GM23338 (cell line): Measurements from ENCODE around the gene DEFB123. TPM values are rescaled to one million over a fixed set of nuclear protein-coding genes. Genes with fewer than 3 reads are reported as not detected.
A peak's percentile ranks its signal among the peaks of the same experiment; 100 is the strongest.

Source experiments
- ATAC-seq: fragments of 200-7000 bp; cut with Tn5 transposase; 3 replicates; pipeline ENCODE4 v1.9.1; 2020
- DNase-seq: peaks from one replicate; pipeline ENCODE4 v3.0.0-alpha.2; 2015; ENCODE audit warnings: low spot score
- H2AFZ ChIP-seq: fragments of 200-600 bp; sonication (generic); 2 replicates; pipeline ENCODE4 v1.8.0; 2016; ENCODE audit warnings: antibody characterized with exemption, mild to moderate bottlenecking, moderate library complexity
- H3F3A ChIP-seq: fragments of 200-600 bp; sonication (generic); replicated peaks from 2 replicates; pipeline ENCODE4 v1.8.0; 2017; ENCODE audit warnings: antibody characterized with exemption, mixed run types, low read depth
- H3K27ac ChIP-seq: fragments of 200-600 bp; sonication (generic); 2 replicates; pipeline ENCODE4 v1.6.1; 2016; ENCODE audit warnings: low read depth
- H3K27me3 ChIP-seq: fragments of 200-600 bp; sonication (generic); 2 replicates; pipeline ENCODE4 v1.8.0; 2016; ENCODE audit warnings: mild to moderate bottlenecking, mixed run types, moderate library complexity; ENCODE audit not compliant: insufficient read depth
- H3K36me3 ChIP-seq: fragments of 200-600 bp; sonication (generic); 2 replicates; pipeline ENCODE4 v1.8.0; 2016; ENCODE audit warnings: mild to moderate bottlenecking; ENCODE audit not compliant: insufficient read depth
- H3K4me1 ChIP-seq: fragments of 200-600 bp; sonication (generic); 2 replicates; pipeline ENCODE4 v1.8.0; 2016; ENCODE audit warnings: mild to moderate bottlenecking, moderate library complexity; ENCODE audit not compliant: insufficient read depth
- H3K4me2 ChIP-seq: fragments of 200-600 bp; sonication (generic); 2 replicates; pipeline ENCODE4 v1.7.1; 2017; ENCODE audit warnings: mixed run types
- H3K4me3 ChIP-seq: fragments of 200-600 bp; sonication (generic); 2 replicates; pipeline ENCODE4 v1.6.1; 2016; ENCODE audit warnings: mixed run types
- H3K79me2 ChIP-seq: fragments of 200-600 bp; sonication (generic); replicated peaks from 2 replicates; pipeline ENCODE4 v1.8.0; 2017; ENCODE audit warnings: mild to moderate bottlenecking; ENCODE audit not compliant: insufficient read depth
- H3K9me2 ChIP-seq: fragments of 200-600 bp; sonication (generic); 2 replicates; pipeline ENCODE4 v1.8.0; 2017; ENCODE audit not compliant: insufficient read depth
- H4K20me1 ChIP-seq: fragments of 200-600 bp; sonication (generic); replicated peaks from 2 replicates; pipeline ENCODE4 v1.8.0; 2017; ENCODE audit warnings: mild to moderate bottlenecking; ENCODE audit not compliant: insufficient read depth
- H3K27ac Mint-ChIP-seq: 2 replicates; pipeline ENCODE4 v1.8.0; 2020; ENCODE audit warnings: inconsistent platforms, mild to moderate bottlenecking, moderate library complexity, mixed read lengths
- H3K27me3 Mint-ChIP-seq: 3 replicates; pipeline ENCODE4 v1.8.0; 2022; ENCODE audit warnings: low read depth, mild to moderate bottlenecking, moderate library complexity, mixed read lengths, inconsistent platforms; ENCODE audit not compliant: insufficient read depth, poor library complexity
- H3K36me3 Mint-ChIP-seq: 3 replicates; pipeline ENCODE4 v1.8.0; 2021; ENCODE audit warnings: low read depth, mild to moderate bottlenecking, inconsistent platforms, moderate library complexity, mixed read lengths
- H3K4me1 Mint-ChIP-seq: 3 replicates; pipeline ENCODE4 v1.8.0; 2020; ENCODE audit warnings: mild to moderate bottlenecking, inconsistent platforms, mixed read lengths
- H3K4me3 Mint-ChIP-seq: 3 replicates; pipeline ENCODE4 v1.8.0; 2021; ENCODE audit warnings: moderate library complexity, mild to moderate bottlenecking, inconsistent platforms, mixed read lengths
- H3K9me3 Mint-ChIP-seq: 3 replicates; pipeline ENCODE4 v1.8.0; 2020; ENCODE audit warnings: moderate library complexity, mild to moderate bottlenecking, inconsistent platforms, mixed read lengths
- CREB1 ChIP-seq: fragments of 250-450 bp; sonication (Bioruptor Pico); IDR thresholded peaks from 2 replicates; pipeline ENCODE4 v1.5.0; 2020; ENCODE audit warnings: low read depth, mild to moderate bottlenecking, moderate library complexity
- CTCF ChIP-seq, 2 experiments: fragments of 200-600 bp in 1 of 2; sonication (generic) in 1 of 2; conservative IDR thresholded peaks; 2 replicates each; pipeline versions ENCODE4 v1.5.1 to v1.6.1; 2016 to 2017; ENCODE audit warnings: antibody characterized with exemption in 2 of 2, low read depth in 2 of 2, mild to moderate bottlenecking in 2 of 2, moderate library complexity in 1 of 2
- ETS1 ChIP-seq: IDR thresholded peaks from 2 replicates; pipeline ENCODE4 v1.6.1; 2016; ENCODE audit warnings: antibody characterized with exemption
- NANOG ChIP-seq: IDR thresholded peaks from 2 replicates; pipeline ENCODE4 v1.6.1; 2016; ENCODE audit warnings: antibody characterized with exemption, borderline replicate concordance
- POLR2AphosphoS5 ChIP-seq: IDR thresholded peaks from 2 replicates; pipeline ENCODE4 v1.6.1; 2016; ENCODE audit warnings: antibody characterized with exemption, low read depth
- STAT1 ChIP-seq: IDR thresholded peaks from one replicate; pipeline ENCODE4 v1.6.1; 2016; ENCODE audit warnings: antibody characterized with exemption; ENCODE audit not compliant: unreplicated experiment
- ZNF114 ChIP-seq: fragments of 250-450 bp; sonication (Bioruptor Pico); IDR thresholded peaks from 2 replicates; pipeline ENCODE4 v1.5.0; 2020; ENCODE audit warnings: mild to moderate bottlenecking, moderate library complexity
- ZNF331 ChIP-seq: fragments of 250-450 bp; sonication (Bioruptor Pico); IDR thresholded peaks from 2 replicates; pipeline ENCODE4 v1.5.0; 2020; ENCODE audit warnings: low read depth, mild to moderate bottlenecking, moderate library complexity
- polyA plus RNA-seq: library from polyadenylated mRNA; unstranded; fragments of >200 nt; fragmentation: Nextera tagmentation; extraction: Ambion mirVana; gene quantifications from 2 replicates; pipeline ENCODE4 v1.2.1, GENCODE V29; 2016
- total RNA-seq: library from RNA; depleted of rRNA; stranded (reverse); fragments of >200 nt; shearing (Covaris generic); gene quantifications from 2 replicates; pipeline ENCODE4 v1.2.3, GENCODE V29; 2014
- TF ChIP-seq, protein P1 (sequence below): fragments of 250-450 bp; sonication (Bioruptor Pico); IDR thresholded peaks from 2 replicates; pipeline ENCODE4 v1.5.0; 2020; ENCODE audit warnings: mild to moderate bottlenecking, moderate library complexity

DEFB123 gene
- total and polyA plus RNA-seq, 2 experiments from 2014 or later: not detected

DNA sequence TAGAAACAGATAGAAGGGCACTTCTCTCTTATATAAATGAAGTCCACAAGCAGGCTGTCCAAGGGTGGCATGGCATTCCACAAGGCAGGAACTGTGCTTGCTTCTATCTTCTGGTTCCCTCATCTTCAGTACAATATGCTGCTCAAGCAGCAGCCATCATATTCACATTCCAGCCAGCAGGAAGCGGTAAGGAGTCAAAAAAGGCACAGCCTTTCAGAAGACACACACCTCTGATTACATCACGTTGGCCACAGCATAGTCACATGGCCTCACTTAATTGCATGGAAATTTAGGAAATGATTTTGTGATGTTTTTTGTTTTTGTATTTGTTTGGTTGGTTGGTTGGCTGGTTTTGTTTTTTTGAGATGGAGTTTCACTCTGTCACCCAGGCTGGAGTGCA, 53.7 kb downstream of the DEFB123 start:
- TF ChIP-seq ZNF114 (CRISPR knock-in tag) (no peak), CTCF (conservative IDR thresholded peaks at IDR 0.05; ENCODE audit: low read depth in 2 of 2) (peak; percentile 89 to 98), CREB1 (CRISPR knock-in tag) (peak; percentile 44; the same call in 1 of the 2 replicates)
- Histone ChIP-seq H2AFZ (no peak overlapping the region), H3K9me2 (no peaks in the 10 kb centered on the region), H3K4me2 (no peak overlapping the region), H3K27me3 (no peaks in the 10 kb centered on the region), H3K79me2 (no peaks in the 10 kb centered on the region), H3K4me3 (no peak overlapping the region), H3F3A (no peaks in the 10 kb centered on the region; the same call in 1 of the 2 replicates), H3K4me1 (peaks cover 7% of the 10 kb centered on the region), H3K36me3 (no peaks in the 10 kb centered on the region), H3K27ac (no peak overlapping the region), H4K20me1 (no peaks in the 10 kb centered on the region)
- Mint-ChIP-seq H3K27ac (no peak overlapping the region), H3K27me3 (peaks cover 6% of the 10 kb centered on the region), H3K9me3 (peaks cover 81% of the 10 kb centered on the region), H3K4me1 (no peaks in the 10 kb centered on the region), H3K4me3 (no peak overlapping the region), H3K36me3 (no peaks in the 10 kb centered on the region; the same call in 1 of the 3 replicates)
- DNase-seq (peak; percentile 96), ATAC-seq (peak; percentile 64)

DNA sequence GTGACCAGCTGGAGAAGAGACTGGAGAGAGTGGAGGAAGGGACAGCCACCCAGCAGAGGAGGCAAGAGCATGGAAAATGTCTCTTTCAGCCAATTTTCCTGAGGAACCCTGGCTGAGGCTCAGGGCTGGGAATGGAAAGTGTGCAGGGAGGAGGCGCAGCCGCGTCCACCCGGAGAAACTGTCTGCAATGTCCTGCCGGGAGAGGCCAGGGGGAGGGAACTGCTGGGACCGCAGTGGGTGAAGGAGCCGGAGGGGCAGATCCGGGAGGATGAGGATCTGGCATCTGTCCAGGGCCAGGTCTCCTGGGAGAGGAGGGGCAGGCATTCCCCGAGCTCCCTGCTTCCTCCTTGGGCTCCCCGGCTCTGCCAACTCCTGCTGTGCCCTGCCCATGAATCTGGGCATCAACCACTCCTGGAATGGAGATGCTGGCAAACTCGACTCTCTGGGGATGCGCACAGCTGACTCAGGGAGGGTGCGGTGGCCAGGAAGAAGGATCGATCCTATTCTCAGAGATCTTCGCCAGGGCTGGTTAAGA, 56.4 kb downstream of the DEFB123 start:
- no peaks in the 10 kb centered on the region for H3K27me3 ChIP-seq
- no peaks in the 10 kb centered on the region; the same call in 1 of the 3 replicates for H3K36me3 Mint-ChIP-seq
- DNase-seq (no peak), ATAC-seq (no peak)
- peaks cover 7% of the 10 kb centered on the region for H3K4me1 ChIP-seq
- no peak overlapping the region for H3K4me2 ChIP-seq
- no peak overlapping the region for H3K27ac Mint-ChIP-seq
- no peaks in the 10 kb centered on the region for H4K20me1 ChIP-seq
- peaks cover 8% of the 10 kb centered on the region for H3K27me3 Mint-ChIP-seq
- no peak for TF ChIP-seq POLR2AphosphoS5
- TF ChIP-seq, protein P1, sequence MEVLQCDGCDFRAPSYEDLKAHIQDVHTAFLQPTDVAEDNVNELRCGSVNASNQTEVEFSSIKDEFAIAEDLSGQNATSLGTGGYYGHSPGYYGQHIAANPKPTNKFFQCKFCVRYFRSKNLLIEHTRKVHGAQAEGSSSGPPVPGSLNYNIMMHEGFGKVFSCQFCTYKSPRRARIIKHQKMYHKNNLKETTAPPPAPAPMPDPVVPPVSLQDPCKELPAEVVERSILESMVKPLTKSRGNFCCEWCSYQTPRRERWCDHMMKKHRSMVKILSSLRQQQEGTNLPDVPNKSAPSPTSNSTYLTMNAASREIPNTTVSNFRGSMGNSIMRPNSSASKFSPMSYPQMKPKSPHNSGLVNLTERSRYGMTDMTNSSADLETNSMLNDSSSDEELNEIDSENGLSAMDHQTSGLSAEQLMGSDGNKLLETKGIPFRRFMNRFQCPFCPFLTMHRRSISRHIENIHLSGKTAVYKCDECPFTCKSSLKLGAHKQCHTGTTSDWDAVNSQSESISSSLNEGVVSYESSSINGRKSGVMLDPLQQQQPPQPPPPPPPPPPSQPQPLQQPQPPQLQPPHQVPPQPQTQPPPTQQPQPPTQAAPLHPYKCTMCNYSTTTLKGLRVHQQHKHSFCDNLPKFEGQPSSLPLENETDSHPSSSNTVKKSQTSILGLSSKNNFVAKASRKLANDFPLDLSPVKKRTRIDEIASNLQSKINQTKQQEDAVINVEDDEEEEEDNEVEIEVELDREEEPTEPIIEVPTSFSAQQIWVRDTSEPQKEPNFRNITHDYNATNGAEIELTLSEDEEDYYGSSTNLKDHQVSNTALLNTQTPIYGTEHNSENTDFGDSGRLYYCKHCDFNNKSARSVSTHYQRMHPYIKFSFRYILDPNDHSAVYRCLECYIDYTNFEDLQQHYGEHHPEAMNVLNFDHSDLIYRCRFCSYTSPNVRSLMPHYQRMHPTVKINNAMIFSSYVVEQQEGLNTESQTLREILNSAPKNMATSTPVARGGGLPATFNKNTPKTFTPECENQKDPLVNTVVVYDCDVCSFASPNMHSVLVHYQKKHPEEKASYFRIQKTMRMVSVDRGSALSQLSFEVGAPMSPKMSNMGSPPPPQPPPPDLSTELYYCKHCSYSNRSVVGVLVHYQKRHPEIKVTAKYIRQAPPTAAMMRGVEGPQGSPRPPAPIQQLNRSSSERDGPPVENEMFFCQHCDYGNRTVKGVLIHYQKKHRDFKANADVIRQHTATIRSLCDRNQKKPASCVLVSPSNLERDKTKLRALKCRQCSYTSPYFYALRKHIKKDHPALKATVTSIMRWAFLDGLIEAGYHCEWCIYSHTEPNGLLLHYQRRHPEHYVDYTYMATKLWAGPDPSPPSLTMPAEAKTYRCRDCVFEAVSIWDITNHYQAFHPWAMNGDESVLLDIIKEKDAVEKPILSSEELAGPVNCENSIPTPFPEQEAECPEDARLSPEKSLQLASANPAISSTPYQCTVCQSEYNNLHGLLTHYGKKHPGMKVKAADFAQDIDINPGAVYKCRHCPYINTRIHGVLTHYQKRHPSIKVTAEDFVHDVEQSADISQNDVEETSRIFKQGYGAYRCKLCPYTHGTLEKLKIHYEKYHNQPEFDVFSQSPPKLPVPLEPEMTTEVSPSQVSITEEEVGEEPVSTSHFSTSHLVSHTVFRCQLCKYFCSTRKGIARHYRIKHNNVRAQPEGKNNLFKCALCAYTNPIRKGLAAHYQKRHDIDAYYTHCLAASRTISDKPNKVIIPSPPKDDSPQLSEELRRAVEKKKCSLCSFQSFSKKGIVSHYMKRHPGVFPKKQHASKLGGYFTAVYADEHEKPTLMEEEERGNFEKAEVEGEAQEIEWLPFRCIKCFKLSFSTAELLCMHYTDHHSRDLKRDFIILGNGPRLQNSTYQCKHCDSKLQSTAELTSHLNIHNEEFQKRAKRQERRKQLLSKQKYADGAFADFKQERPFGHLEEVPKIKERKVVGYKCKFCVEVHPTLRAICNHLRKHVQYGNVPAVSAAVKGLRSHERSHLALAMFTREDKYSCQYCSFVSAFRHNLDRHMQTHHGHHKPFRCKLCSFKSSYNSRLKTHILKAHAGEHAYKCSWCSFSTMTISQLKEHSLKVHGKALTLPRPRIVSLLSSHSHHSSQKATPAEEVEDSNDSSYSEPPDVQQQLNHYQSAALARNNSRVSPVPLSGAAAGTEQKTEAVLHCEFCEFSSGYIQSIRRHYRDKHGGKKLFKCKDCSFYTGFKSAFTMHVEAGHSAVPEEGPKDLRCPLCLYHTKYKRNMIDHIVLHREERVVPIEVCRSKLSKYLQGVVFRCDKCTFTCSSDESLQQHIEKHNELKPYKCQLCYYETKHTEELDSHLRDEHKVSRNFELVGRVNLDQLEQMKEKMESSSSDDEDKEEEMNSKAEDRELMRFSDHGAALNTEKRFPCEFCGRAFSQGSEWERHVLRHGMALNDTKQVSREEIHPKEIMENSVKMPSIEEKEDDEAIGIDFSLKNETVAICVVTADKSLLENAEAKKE: no peak
- no peak for TF ChIP-seq ETS1
- no peak for TF ChIP-seq STAT1
- no peak for TF ChIP-seq ZNF331 (CRISPR knock-in tag)
- TF ChIP-seq NANOG: no peak
- peak overlapping the region; percentile 88 for H2AFZ ChIP-seq
- H3K9me3 Mint-ChIP-seq: peaks cover 76% of the 10 kb centered on the region
- no peaks in the 10 kb centered on the region for H3K4me1 Mint-ChIP-seq
- no peaks in the 10 kb centered on the region; the same call in 1 of the 2 replicates for H3F3A ChIP-seq
- no peak overlapping the region for H3K4me3 ChIP-seq
- H3K36me3 ChIP-seq: no peaks in the 10 kb centered on the region
- no peak overlapping the region for H3K27ac ChIP-seq
- H3K4me3 Mint-ChIP-seq: no peak overlapping the region
- no peaks in the 10 kb centered on the region for H3K79me2 ChIP-seq
- H3K9me2 ChIP-seq: no peaks in the 10 kb centered on the region
